Glutamatergic neuron (in vitro differentiated cells): Measurements from ENCODE around the gene MAP7D3. TPM values are rescaled to one million over a fixed set of nuclear protein-coding genes. Genes with fewer than 3 reads are reported as not detected.

Experiments used
- DNase-seq: peaks from one replicate; pipeline ENCODE4 v3.0.0; 2022
- H3K27ac Mint-ChIP-seq: one replicate; pipeline ENCODE4 v1.8.0; 2020; ENCODE audit warnings: mild to moderate bottlenecking, mixed read lengths, inconsistent platforms; ENCODE audit not compliant: unreplicated experiment
- H3K27me3 Mint-ChIP-seq: one replicate; pipeline ENCODE4 v1.8.0; 2020; ENCODE audit warnings: mild to moderate bottlenecking, moderate library complexity, mixed read lengths, inconsistent platforms; ENCODE audit not compliant: unreplicated experiment
- H3K36me3 Mint-ChIP-seq: one replicate; pipeline ENCODE4 v1.8.0; 2020; ENCODE audit warnings: mild to moderate bottlenecking, mixed read lengths, inconsistent platforms; ENCODE audit not compliant: unreplicated experiment
- H3K4me1 Mint-ChIP-seq: one replicate; pipeline ENCODE4 v1.8.0; 2020; ENCODE audit warnings: mild to moderate bottlenecking, low read depth, mixed read lengths, inconsistent platforms; ENCODE audit not compliant: unreplicated experiment
- H3K4me3 Mint-ChIP-seq: one replicate; pipeline ENCODE4 v1.8.0; 2020; ENCODE audit warnings: mild to moderate bottlenecking, mixed read lengths, inconsistent platforms; ENCODE audit not compliant: unreplicated experiment
- H3K9me3 Mint-ChIP-seq: one replicate; pipeline ENCODE4 v1.8.0; 2020; ENCODE audit warnings: mild to moderate bottlenecking, moderate library complexity, mixed read lengths, inconsistent platforms; ENCODE audit not compliant: unreplicated experiment
- CTCF ChIP-seq: fragments of 200-600 bp; sonication (generic); IDR thresholded peaks from one replicate; pipeline ENCODE4 v1.5.0; 2021; ENCODE audit not compliant: partially characterized antibody, unreplicated experiment
- total RNA-seq: library from RNA; stranded (reverse); fragmentation: NEBNext Ultra II Directional; extraction: Animal tissue kit (Norgen Biotek cat#: 25700); gene quantifications from one replicate; pipeline ENCODE4 v1.2.1, GENCODE V29; 2021; ENCODE audit not compliant: unreplicated experiment

MAP7D3 gene
- total RNA-seq, 1 donor from 2014 or later = 4.6 TPM

GRCh38 chrX:136192839-136193414, 58.3 kb downstream of the MAP7D3 start:
- Mint-ChIP-seq H3K27me3 (peaks cover 2% of the 10 kb centered on the region), H3K36me3 (no peaks in the 10 kb centered on the region), H3K4me1 (peaks cover 4% of the 10 kb centered on the region), H3K4me3 (no peak overlapping the region), H3K9me3 (peaks cover 3% of the 10 kb centered on the region), H3K27ac (no peak overlapping the region)
- no peak for TF ChIP-seq CTCF
- no peak for DNase-seq

GRCh38 chrX:136192135-136192534, 59.1 kb downstream of the MAP7D3 start:
- H3K4me1 Mint-ChIP-seq = peaks cover 2% of the 10 kb centered on the region
- H3K36me3 Mint-ChIP-seq = no peaks in the 10 kb centered on the region
- TF ChIP-seq CTCF = no peak
- H3K4me3 Mint-ChIP-seq = no peak overlapping the region
- no peak for DNase-seq
- peaks cover 2% of the 10 kb centered on the region for H3K27me3 Mint-ChIP-seq
- peaks cover 3% of the 10 kb centered on the region for H3K9me3 Mint-ChIP-seq
- H3K27ac Mint-ChIP-seq = no peak overlapping the region

GRCh38 chrX:136191171-136191570, 60.0 kb downstream of the MAP7D3 start:
- H3K4me1 Mint-ChIP-seq = peaks cover 2% of the 10 kb centered on the region
- TF ChIP-seq CTCF = no peak
- no peak overlapping the region for H3K4me3 Mint-ChIP-seq
- DNase-seq = no peak
- peaks cover 2% of the 10 kb centered on the region for H3K27me3 Mint-ChIP-seq
- H3K36me3 Mint-ChIP-seq = no peaks in the 10 kb centered on the region
- H3K27ac Mint-ChIP-seq = no peak overlapping the region
- peaks cover 3% of the 10 kb centered on the region for H3K9me3 Mint-ChIP-seq

- DNase-seq = no peak
- no peak overlapping the region for H3K4me3 Mint-ChIP-seq
- no peaks in the 10 kb centered on the region for H3K36me3 Mint-ChIP-seq
- no peak for TF ChIP-seq CTCF
- H3K9me3 Mint-ChIP-seq = no peaks in the 10 kb centered on the region
- no peaks in the 10 kb centered on the region for H3K4me1 Mint-ChIP-seq
- H3K27me3 Mint-ChIP-seq = peaks cover 2% of the 10 kb centered on the region
- no peak overlapping the region for H3K27ac Mint-ChIP-seq
These were observed 61.0 kb downstream of the MAP7D3 start for GRCh38 chrX:136190038-136190713.

GRCh38 chrX:136189222-136189621, 62.0 kb downstream of the MAP7D3 start:
- Mint-ChIP-seq H3K9me3 (no peaks in the 10 kb centered on the region), H3K27me3 (peaks cover 2% of the 10 kb centered on the region), H3K4me1 (no peaks in the 10 kb centered on the region)

More at GRCh38 chrX:136189222-136189621, 62.0 kb downstream of the MAP7D3 start:
- H3K4me3 Mint-ChIP-seq = no peak overlapping the region
- no peak for DNase-seq
- H3K36me3 Mint-ChIP-seq = no peaks in the 10 kb centered on the region
- no peak overlapping the region for H3K27ac Mint-ChIP-seq
- TF ChIP-seq CTCF = no peak
